Small intestine (tissue), 7 donors: Measurements from ENCODE around the gene PFKFB4. TPM values are rescaled to one million over a fixed set of nuclear protein-coding genes. Genes with fewer than 3 reads are reported as not detected.

Source experiments
- DNase-seq, 2 donors: peaks; one replicate each; pipeline versions ENCODE4 v3.0.0 to v3.0.0-alpha.2; 2013
- FAIRE-seq: peaks from 2 replicates; lab custom pipeline; 2012; peaks lifted over from hg19 to GRCh38; lab: Jason Lieb, UNC
- H3K27ac ChIP-seq, 3 donors: one replicate each; pipeline ENCODE4 v1.5.1; 2013; ENCODE audit warnings: low read length in 2 of 3, mild to moderate bottlenecking in 2 of 3, control low read depth in 1 of 3, inconsistent platforms in 1 of 3, low read depth in 1 of 3, moderate library complexity in 1 of 3
- H3K27me3 ChIP-seq, 3 donors: one replicate each; pipeline ENCODE4 v1.6.1; 2013; ENCODE audit warnings: low read length in 3 of 3, inconsistent platforms in 1 of 3; ENCODE audit not compliant: control insufficient read depth in 3 of 3, insufficient read depth in 3 of 3
- H3K36me3 ChIP-seq, 3 donors: one replicate each; pipeline ENCODE4 v1.6.1; 2013; ENCODE audit warnings: low read length in 3 of 3, inconsistent platforms in 1 of 3, low read depth in 1 of 3, mild to moderate bottlenecking in 1 of 3, moderate library complexity in 1 of 3; ENCODE audit not compliant: control insufficient read depth in 3 of 3, insufficient read depth in 2 of 3
- H3K4me1 ChIP-seq, 3 donors: one replicate each; pipeline ENCODE4 v1.6.1; 2013; ENCODE audit warnings: low read length in 2 of 3, inconsistent platforms in 1 of 3, low read depth in 1 of 3, mild to moderate bottlenecking in 1 of 3, moderate library complexity in 1 of 3; ENCODE audit not compliant: control insufficient read depth in 3 of 3, insufficient read depth in 2 of 3
- H3K4me3 ChIP-seq, 3 donors: one replicate each; pipeline ENCODE4 v1.5.1; 2013; ENCODE audit warnings: low read length in 3 of 3, control low read depth in 1 of 3, inconsistent platforms in 1 of 3, low read depth in 1 of 3, mild to moderate bottlenecking in 1 of 3, moderate library complexity in 1 of 3
- H3K9me3 ChIP-seq, 2 donors: one replicate each; pipeline ENCODE4 v1.6.1; 2013; ENCODE audit warnings: low read depth in 1 of 2, low read length in 1 of 2; ENCODE audit not compliant: control insufficient read depth in 2 of 2, insufficient read depth in 1 of 2
- WGBS, 3 donors: extraction: QIAGEN DNeasy Blood & Tissue Kit; methylation state at CpG; one replicate each; pipeline ENCODE4 v1.1.7; 2013; 5-methylcytosine and 5-hydroxymethylcytosine counted together
- polyA plus RNA-seq, 4 donors: library from polyadenylated mRNA; stranded (reverse) in 3 of 4; unstranded in 1 of 4; fragments of 200-250 nt in 3 of 4; fragments of 120-200 nt in 1 of 4; gene quantifications; one replicate each; pipeline versions ENCODE4 v1.2.1 to v1.2.3, GENCODE V29; 2013
- donor health status: healthy with polysubstance abuse.
- donor health status: control.
- donor health status: control.
- donor health status: Bipolar disorder and iron deficiency.
- donor health status: healthy.

PFKFB4 gene
- polyA plus RNA-seq, 4 donors, result 11.3 to 44.5 (median 19.1) TPM

GRCh38 chr3:48524970-48525369 is 31.6 kb downstream of the PFKFB4 start:
- H3K9me3 ChIP-seq, result no peaks in the 10 kb centered on the region
- whole genome bisulfite sequencing, 3 donors, result 86 to 97% (median 90%) methylated on average over 8 to 9 of the region's 9 CpGs
- FAIRE-seq, result no peak
- H3K27ac ChIP-seq, result no peak overlapping the region
- peaks cover 3 to 40% (median 6%) of the 10 kb centered on the region in 3 donors for H3K36me3 ChIP-seq
- no peak overlapping the region for H3K4me3 ChIP-seq
- H3K4me1 ChIP-seq, result no peaks in the 10 kb centered on the region
- no peak for DNase-seq
- H3K27me3 ChIP-seq, result no peaks in the 10 kb centered on the region

- peaks cover 0 to 56% (median 7%) of the 10 kb centered on the region in 3 donors for H3K36me3 ChIP-seq
- WGBS, 3 donors, result 68 to 90% (median 81%) methylated on average over 6 of the region's 6 CpGs
- no peak overlapping the region for H3K27ac ChIP-seq
- H3K4me3 ChIP-seq, result no peak overlapping the region
- FAIRE-seq (no peak), DNase-seq (no peak)
- no peaks in the 10 kb centered on the region for H3K27me3 ChIP-seq
- H3K4me1 ChIP-seq, result no peaks in the 10 kb centered on the region
- no peaks in the 10 kb centered on the region for H3K9me3 ChIP-seq
Observed at GRCh38 chr3:48521635-48522034, 35.0 kb downstream of the PFKFB4 start.

- DNase-seq (no peak), FAIRE-seq (no peak)
- Histone ChIP-seq H3K36me3 (peaks cover 0 to 45% (median 3%) of the 10 kb centered on the region in 3 donors), H3K9me3 (no peaks in the 10 kb centered on the region), H3K27me3 (no peaks in the 10 kb centered on the region), H3K4me1 (no peaks in the 10 kb centered on the region), H3K4me3 (no peak overlapping the region), H3K27ac (no peak overlapping the region)
- 92 to 96% (median 95%) methylated on average over 9 of the region's 9 CpGs for WGBS, 3 donors
Observed at GRCh38 chr3:48519277-48519643, 37.3 kb downstream of the PFKFB4 start.

DNA sequence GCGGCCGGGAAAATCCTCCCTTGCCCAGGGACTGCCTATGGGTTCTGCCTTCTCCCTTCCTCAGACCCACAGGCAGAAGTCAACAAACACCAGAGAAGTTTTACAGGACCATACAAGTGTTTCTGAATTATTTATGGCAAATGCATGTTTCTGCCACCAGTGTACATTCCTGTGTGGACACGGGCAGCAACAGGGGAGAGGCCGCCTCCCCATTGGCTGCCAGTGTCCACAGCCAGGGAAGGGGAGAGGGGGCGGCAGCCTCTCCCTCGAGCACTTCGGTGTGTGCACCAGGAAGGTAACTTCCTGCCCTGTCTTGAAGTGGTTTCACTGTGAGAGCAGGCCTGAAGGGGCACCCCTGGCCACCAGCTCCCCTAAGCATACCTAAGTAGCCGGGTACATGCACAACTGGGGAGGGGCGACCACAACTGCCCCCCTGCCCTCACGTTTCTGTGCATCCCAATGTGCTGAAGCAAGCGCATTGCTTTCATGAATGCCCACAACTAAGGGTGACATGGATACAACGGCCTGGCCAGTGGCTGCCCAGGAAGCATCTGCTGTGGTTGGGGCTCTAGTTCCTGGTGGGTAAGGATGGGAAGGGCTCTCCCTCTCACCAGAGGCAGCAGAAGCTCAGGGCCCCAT is 37.8 kb downstream of the PFKFB4 start:
- H3K4me3 ChIP-seq, result no peak overlapping the region
- no peaks in the 10 kb centered on the region for H3K9me3 ChIP-seq
- H3K4me1 ChIP-seq, result no peaks in the 10 kb centered on the region
- H3K27me3 ChIP-seq, result no peaks in the 10 kb centered on the region
- H3K27ac ChIP-seq, result no peak overlapping the region
- FAIRE-seq, result no peak
- H3K36me3 ChIP-seq, result peaks cover 0 to 45% (median 3%) of the 10 kb centered on the region in 3 donors
- WGBS, 3 donors, result 64 to 80% (median 71%) methylated on average over 12 of the region's 12 CpGs
- no peak for DNase-seq

DNA sequence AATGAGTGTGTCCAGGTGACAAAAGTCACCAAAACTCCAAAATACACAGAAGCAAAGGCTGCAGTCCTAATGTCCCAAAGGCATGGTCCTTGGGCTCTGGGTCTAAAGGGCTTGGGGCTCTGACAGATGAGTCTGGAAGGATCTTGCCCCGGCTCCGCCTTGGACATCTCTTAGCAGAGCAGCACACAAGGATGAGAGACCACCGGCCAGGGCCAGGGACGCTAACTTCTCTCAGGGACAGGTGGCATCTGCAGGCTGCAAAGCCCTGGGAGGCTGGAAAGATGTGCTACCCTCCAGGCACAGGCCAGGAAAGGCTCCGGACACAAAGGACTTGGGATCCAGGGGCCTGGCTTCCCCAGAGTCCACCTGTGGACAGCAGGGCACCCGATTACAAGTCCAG is 38.5 kb downstream of the PFKFB4 start:
- DNase-seq, result no peak
- H3K9me3 ChIP-seq, result no peaks in the 10 kb centered on the region
- no peak overlapping the region for H3K4me3 ChIP-seq
- H3K27ac ChIP-seq, result no peak overlapping the region
- FAIRE-seq, result no peak
- no peaks in the 10 kb centered on the region for H3K27me3 ChIP-seq
- WGBS, 3 donors, result 89 to 93% (median 90%) methylated on average over 6 of the region's 6 CpGs
- H3K4me1 ChIP-seq, result no peaks in the 10 kb centered on the region
- peaks cover 0 to 42% (median 3%) of the 10 kb centered on the region in 3 donors for H3K36me3 ChIP-seq

DNA sequence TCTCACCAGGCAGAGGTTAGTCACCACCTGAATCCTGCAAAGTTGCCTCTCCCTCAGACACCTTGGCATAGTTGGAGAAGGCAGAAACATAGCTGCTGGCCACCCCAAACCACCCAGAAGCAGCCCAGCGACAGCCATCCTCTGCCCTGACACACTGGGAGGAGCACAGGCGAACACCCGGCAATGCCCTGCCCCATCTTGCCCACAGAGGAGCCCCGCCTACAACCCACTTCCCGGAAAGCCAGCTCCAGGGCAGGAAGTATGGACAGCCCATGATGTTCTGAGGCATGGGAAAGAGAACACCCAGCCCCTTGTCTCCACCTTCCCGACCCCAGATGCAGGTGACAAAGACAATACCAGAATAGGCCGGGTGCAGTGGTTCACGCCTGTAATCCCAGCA is 40.0 kb downstream of the PFKFB4 start:
- DNase-seq, result no peak
- no peak for FAIRE-seq
- Histone ChIP-seq H3K9me3 (no peaks in the 10 kb centered on the region), H3K36me3 (peaks cover 0 to 32% (median 3%) of the 10 kb centered on the region in 3 donors), H3K4me3 (no peak overlapping the region), H3K4me1 (no peaks in the 10 kb centered on the region), H3K27me3 (no peaks in the 10 kb centered on the region), H3K27ac (no peak overlapping the region)
- WGBS, 3 donors, result 67 to 77% (median 70%) methylated on average over 8 of the region's 8 CpGs

DNA sequence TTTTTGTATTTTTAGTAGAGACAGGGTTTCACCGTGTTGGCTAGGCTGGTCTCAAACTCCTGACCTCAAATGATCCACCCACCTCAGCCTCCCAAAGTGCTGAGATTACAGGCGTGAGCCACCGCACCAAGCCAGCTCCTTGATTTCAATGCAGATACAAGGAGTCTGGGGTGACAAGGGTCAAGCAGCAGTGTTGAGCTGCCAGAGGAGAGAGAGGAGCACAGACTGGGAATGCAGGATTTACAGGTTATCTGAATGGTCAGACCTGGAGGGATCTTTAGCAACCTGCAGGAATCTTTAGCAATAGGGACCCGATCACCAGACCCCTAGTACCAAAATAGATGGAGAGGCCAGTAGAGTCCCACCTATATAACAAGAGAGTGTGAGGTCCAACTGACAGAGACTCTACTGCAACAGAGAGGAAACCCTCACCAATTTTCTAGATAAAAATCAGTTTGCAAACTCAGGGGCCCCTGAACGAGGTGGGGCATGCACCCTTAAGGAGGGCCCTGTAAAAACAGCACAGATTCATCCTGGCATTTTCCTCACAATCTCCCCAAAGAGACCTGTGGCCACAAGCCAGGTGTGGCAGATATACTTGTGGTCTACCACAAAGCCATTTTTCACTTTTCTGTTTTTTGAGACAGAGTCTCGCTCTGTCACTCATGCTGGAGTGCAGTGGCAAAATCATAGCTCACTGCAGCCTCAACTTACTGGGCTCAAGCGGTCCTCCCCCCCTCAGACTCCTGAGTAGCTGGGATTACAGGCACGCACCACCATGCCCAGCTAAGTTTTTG is 42.0 kb downstream of the PFKFB4 start:
- no peaks in the 10 kb centered on the region for H3K9me3 ChIP-seq
- no peak for DNase-seq
- no peak for FAIRE-seq
- H3K27me3 ChIP-seq, result no peaks in the 10 kb centered on the region
- no peak overlapping the region for H3K27ac ChIP-seq
- H3K4me3 ChIP-seq, result no peak overlapping the region
- peaks cover 0 to 19% (median 3%) of the 10 kb centered on the region in 3 donors for H3K36me3 ChIP-seq
- WGBS, 3 donors, result 75 to 83% (median 80%) methylated on average over 8 of the region's 8 CpGs
- no peaks in the 10 kb centered on the region for H3K4me1 ChIP-seq

- DNase-seq, result no peak
- no peak overlapping the region for H3K27ac ChIP-seq
- H3K9me3 ChIP-seq, result no peaks in the 10 kb centered on the region
- FAIRE-seq, result no peak
- no peaks in the 10 kb centered on the region for H3K27me3 ChIP-seq
- WGBS, 3 donors, result 73 to 85% (median 85%) methylated on average over 3 to 4 of the region's 4 CpGs
- no peaks in the 10 kb centered on the region for H3K4me1 ChIP-seq
- H3K4me3 ChIP-seq, result no peak overlapping the region
- H3K36me3 ChIP-seq, result no peaks in the 10 kb centered on the region
Observed at GRCh38 chr3:48511551-48511950, 45.1 kb downstream of the PFKFB4 start.
